ENCODE data around the gene UTS2B. TPM values are rescaled to one million over a fixed set of nuclear protein-coding genes. Genes with fewer than 3 reads are reported as not detected.

UTS2B gene
- total RNA-seq, 1 donor from 2014 or later = 0.69 TPM

DNA sequence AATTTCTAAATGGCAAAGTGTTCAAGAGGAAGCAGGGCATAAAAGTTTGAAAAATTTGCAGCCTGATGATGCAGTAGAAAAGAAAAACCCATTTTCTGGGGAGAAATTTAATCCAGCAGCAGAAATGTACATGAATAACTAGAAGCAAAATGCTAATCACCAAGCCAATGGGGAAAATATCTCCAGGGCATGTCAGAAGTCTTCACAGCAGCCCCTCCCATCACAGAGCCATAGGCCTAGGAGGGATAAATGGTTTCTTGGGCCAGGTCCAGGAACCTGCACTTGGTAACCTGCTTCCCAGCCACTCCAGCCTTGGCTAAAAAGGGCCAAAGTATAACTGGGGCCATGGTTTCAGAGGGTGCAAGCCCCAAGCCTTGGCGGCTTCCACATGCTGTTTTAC lies 108.7 kb downstream of the UTS2B start:
- no peak overlapping the region for H3K4me3 ChIP-seq (ENCODE audit: low read depth, low read length)
- no peak for TF ChIP-seq CTCF (conservative IDR thresholded peaks at IDR 0.05; ENCODE audit: low read depth, low read length)
- DNase-seq (ENCODE audit: low read depth) = no peak

DNA sequence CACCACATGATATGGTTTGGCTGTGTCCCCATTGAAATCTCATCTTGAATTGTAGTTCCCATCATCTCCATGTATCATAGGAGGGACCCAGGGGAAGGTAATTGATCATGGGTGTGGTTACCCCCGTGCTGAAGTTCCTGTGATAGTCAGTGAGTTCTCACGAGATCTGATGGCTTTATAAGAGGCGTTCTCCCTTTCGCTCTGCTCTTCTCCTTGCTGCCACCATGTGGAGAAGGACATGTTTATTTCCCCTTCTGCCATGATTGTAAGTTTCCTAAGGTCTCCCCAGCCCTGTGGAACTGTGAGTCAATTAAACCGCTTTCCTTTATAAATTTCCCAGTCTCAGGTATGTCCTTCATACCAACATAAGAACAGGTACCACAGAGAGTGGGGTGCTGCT lies 109.4 kb downstream of the UTS2B start:
- no peak for DNase-seq (ENCODE audit: low read depth)
- TF ChIP-seq CTCF (conservative IDR thresholded peaks at IDR 0.05; ENCODE audit: low read depth, low read length) = peak; percentile 33
- H3K4me3 ChIP-seq (ENCODE audit: low read depth, low read length) = no peak overlapping the region

DNA sequence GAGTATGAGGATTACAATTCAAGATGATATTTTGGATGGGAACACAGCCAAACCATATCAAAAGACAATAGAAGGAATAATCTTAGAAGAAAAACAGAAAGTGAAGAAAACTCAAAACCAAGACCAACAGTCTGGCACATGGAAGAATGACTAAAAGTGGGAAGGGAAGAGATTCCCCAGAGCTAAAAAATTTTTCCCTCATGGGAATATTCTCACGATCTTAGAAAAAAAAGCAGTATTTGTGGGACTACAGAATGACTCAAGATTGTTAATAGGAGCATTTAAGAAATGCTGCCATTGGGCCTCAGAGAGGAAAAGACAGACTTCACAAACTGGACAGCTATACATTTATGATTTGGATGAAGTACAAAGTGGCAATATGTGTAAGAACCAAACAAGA lies 113.0 kb downstream of the UTS2B start:
- TF ChIP-seq CTCF (conservative IDR thresholded peaks at IDR 0.05; ENCODE audit: low read depth, low read length) = no peak
- no peak overlapping the region for H3K4me3 ChIP-seq (ENCODE audit: low read depth, low read length)
- no peak for DNase-seq (ENCODE audit: low read depth)

Other genes starting within 250 kb of the UTS2B start
- gene OSTN, start 131.3 kb downstream of the UTS2B start, total RNA-seq = not detected in 2 replicates
- gene CCDC50, start 1.1 kb downstream of the UTS2B start, total RNA-seq = 122 and 134 TPM in 2 replicates
- gene PYDC2, start 130.6 kb upstream of the UTS2B start, total RNA-seq = not detected in 2 replicates

All from epithelial cell of proximal tubule (primary cell).